Measurements from ENCODE around the gene TBC1D5. TPM values are rescaled to one million over a fixed set of nuclear protein-coding genes. Genes with fewer than 3 reads are reported as not detected.

Gene TBC1D5
- total and polyA plus RNA-seq, 2 of the 8 experiments (the other 6 are each of a cell fraction or from before 2014, with no cell fraction given) = 11.0 to 22.9 TPM

GRCh38 chr3:17238023-17238422, 504.4 kb downstream of the TBC1D5 start:
- H3K36me3 ChIP-seq (ENCODE audit: control insufficient read depth in 2 of 4, insufficient read depth in 4 of 4, low read length in 3 of 4) = no peaks in the 10 kb centered on the region
- DNase-seq (ENCODE audit: low read depth in 1 of 2, low spot score in 2 of 2) (no peak), FAIRE-seq (no peak)
- H4K91ac ChIP-seq (replicated peaks; ENCODE audit: insufficient read length, low read length) = no peak overlapping the region
- H4K20me1 ChIP-seq (replicated peaks in 1 of 2; ENCODE audit: control insufficient read depth in 1 of 2, insufficient read depth in 2 of 2, low read length in 2 of 2) = no peaks in the 10 kb centered on the region
- no peak overlapping the region for H3K18ac ChIP-seq (ENCODE audit: extremely low read depth, low read length)
- H4K5ac ChIP-seq (ENCODE audit: insufficient read length, low read depth, low read length) = no peak overlapping the region
- H3K9ac ChIP-seq (replicated peaks in 1 of 4; ENCODE audit: extremely low read depth in 1 of 4, low read depth in 3 of 4, low read length in 3 of 4) = no peak overlapping the region
- no peak overlapping the region for H2BK20ac ChIP-seq (ENCODE audit: low read length)
- H3K27me3 ChIP-seq (replicated peaks in 1 of 4; ENCODE audit: control insufficient read depth in 3 of 4, extremely low read depth in 1 of 4, insufficient read depth in 3 of 4, low read length in 3 of 4) = no peaks in the 10 kb centered on the region
- no peak overlapping the region for H4K8ac ChIP-seq (ENCODE audit: extremely low read depth, insufficient read depth, low read length)
- no peaks in the 10 kb centered on the region for H3K79me1 ChIP-seq (ENCODE audit: low read depth, low read length)
- no peak overlapping the region for H2BK15ac ChIP-seq (ENCODE audit: low read length)
- H3K14ac ChIP-seq (ENCODE audit: insufficient read length) = no peak overlapping the region
- H3K4me2 ChIP-seq (ENCODE audit: insufficient read depth in 1 of 2, low read depth in 2 of 2, low read length in 2 of 2) = no peak overlapping the region
- H3K9me3 ChIP-seq (ENCODE audit: insufficient read depth in 2 of 2, low read depth in 1 of 2, low read length in 1 of 2) = no peaks in the 10 kb centered on the region
- H2AFZ ChIP-seq (ENCODE audit: low read length) = no peak overlapping the region
- H2BK120ac ChIP-seq (replicated peaks; ENCODE audit: low read depth, low read length) = no peak overlapping the region
- ChIA-PET POLR2A (ENCODE audit: partially characterized antibody) (interaction anchor here (1.1 kb wide), 1 partner anchor 29 kb away, joined by 3 read pairs; no protein-coding TSS in a partner anchor), CTCF (ENCODE audit: partially characterized antibody) (interaction anchor here (0.6 to 1.2 kb wide), 4 partner anchors 8 to 636 kb away, joined by 3 read pairs; no protein-coding TSS in a partner anchor)
- TF ChIP-seq GTF2F1 (IDR thresholded peaks at IDR 0.05; ENCODE audit: borderline replicate concordance, low read depth, low read length) (no peak), TCF12 (IDR thresholded peaks at IDR 0.05; ENCODE audit: low read depth, low read length) (no peak), TEAD4 (IDR thresholded peaks at IDR 0.05; ENCODE audit: low read depth, low read length) (no peak), CTBP2 (IDR thresholded peaks at IDR 0.05; ENCODE audit: borderline replicate concordance, insufficient read depth, insufficient read length, low read length) (no peak), CEBPB (IDR thresholded peaks at IDR 0.05; ENCODE audit: low read depth, low read length) (no peak), BCL11A (IDR thresholded peaks at IDR 0.05; ENCODE audit: low read depth in 2 of 2, low read length in 2 of 2) (no peak), CREB1 (IDR thresholded peaks at IDR 0.05) (no peak), SAP30 (IDR thresholded peaks at IDR 0.05; ENCODE audit: insufficient read depth, insufficient replicate concordance, low read length) (no peak), RAD21 (IDR thresholded peaks at IDR 0.05 in 1 of 2, conservative IDR thresholded peaks at IDR 0.05 in 1 of 2; ENCODE audit: low read depth in 2 of 2, low read length in 2 of 2) (no peak), SUZ12 (IDR thresholded peaks at IDR 0.05; ENCODE audit: low read length) (no peak)
- TF ChIP-seq, protein P1, sequence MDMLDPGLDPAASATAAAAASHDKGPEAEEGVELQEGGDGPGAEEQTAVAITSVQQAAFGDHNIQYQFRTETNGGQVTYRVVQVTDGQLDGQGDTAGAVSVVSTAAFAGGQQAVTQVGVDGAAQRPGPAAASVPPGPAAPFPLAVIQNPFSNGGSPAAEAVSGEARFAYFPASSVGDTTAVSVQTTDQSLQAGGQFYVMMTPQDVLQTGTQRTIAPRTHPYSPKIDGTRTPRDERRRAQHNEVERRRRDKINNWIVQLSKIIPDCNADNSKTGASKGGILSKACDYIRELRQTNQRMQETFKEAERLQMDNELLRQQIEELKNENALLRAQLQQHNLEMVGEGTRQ (IDR thresholded peaks at IDR 0.05; ENCODE audit: low read length) = no peak
- TF ChIP-seq, protein P2, sequence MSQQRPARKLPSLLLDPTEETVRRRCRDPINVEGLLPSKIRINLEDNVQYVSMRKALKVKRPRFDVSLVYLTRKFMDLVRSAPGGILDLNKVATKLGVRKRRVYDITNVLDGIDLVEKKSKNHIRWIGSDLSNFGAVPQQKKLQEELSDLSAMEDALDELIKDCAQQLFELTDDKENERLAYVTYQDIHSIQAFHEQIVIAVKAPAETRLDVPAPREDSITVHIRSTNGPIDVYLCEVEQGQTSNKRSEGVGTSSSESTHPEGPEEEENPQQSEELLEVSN (IDR thresholded peaks at IDR 0.05) = no peak
- TF ChIP-seq, protein P3, sequence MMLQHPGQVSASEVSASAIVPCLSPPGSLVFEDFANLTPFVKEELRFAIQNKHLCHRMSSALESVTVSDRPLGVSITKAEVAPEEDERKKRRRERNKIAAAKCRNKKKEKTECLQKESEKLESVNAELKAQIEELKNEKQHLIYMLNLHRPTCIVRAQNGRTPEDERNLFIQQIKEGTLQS (IDR thresholded peaks at IDR 0.05; ENCODE audit: insufficient read depth, low read depth, low read length) = no peak
- no peaks in the 10 kb centered on the region for H3K4me1 ChIP-seq (replicated peaks in 1 of 4; ENCODE audit: control insufficient read depth in 3 of 4, insufficient read depth in 4 of 4, low read length in 3 of 4)
- H3K79me2 ChIP-seq (ENCODE audit: control insufficient read depth in 1 of 2, insufficient read depth in 2 of 2, low read length in 2 of 2) = no peaks in the 10 kb centered on the region
- H3K23ac ChIP-seq (ENCODE audit: insufficient read length) = no peak overlapping the region
- H2AK5ac ChIP-seq (ENCODE audit: low read depth, low read length) = no peak overlapping the region
- H2BK12ac ChIP-seq (ENCODE audit: low read depth, low read length) = no peak overlapping the region
- H3K27ac ChIP-seq (ENCODE audit: low read depth, low read length) = no peak overlapping the region
- H3K4ac ChIP-seq (replicated peaks; ENCODE audit: insufficient read length, low read depth, low read length) = no peak overlapping the region
- H2BK5ac ChIP-seq (ENCODE audit: low read depth, low read length) = no peak overlapping the region
- no peak overlapping the region for H3K56ac ChIP-seq (replicated peaks; ENCODE audit: insufficient read length, low read depth, low read length)
- H3K4me3 ChIP-seq (ENCODE audit: extremely low read depth in 1 of 4, insufficient read depth in 2 of 4, low read depth in 3 of 4, low read length in 4 of 4) = no peak overlapping the region
- no peaks in the 10 kb centered on the region for H3K23me2 ChIP-seq (ENCODE audit: low read depth, low read length)
